ENCODE results near the gene PELI1. TPM values are rescaled to one million over a fixed set of nuclear protein-coding genes. Genes with fewer than 3 reads are reported as not detected.

PELI1 gene
- total and polyA plus RNA-seq, 2 of the 8 experiments (the other 6 are each of a cell fraction or from before 2014, with no cell fraction given): 21.8 to 57.1 TPM

DNA sequence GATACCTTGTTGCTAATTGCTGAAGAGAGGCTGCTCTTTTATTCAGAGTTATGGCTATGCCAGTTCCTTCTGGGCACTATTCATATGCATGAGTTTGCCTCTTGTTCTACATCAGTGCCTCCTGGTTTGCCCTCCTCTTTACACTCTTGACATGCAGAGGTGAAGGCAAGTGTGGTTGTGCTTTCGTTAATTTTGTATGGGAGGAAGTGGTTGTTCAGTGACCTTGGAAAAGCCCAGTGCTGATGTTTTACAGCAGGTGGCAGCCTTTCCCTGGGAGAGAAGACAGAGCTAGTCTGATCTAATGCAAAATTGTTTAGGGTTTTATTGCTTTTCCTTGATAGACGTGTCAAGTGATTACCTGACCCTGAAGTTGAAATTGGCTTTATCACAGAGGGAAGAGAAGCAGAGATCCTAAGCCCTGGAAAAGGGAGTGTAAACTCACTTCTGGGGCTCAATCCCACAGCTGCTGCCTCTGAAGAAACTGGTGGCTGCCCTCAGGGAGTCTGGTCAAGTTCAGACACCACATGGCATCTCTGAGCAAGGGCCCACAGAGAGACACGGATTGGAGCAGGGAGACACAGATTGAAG is 94.5 kb downstream of the PELI1 start (continued):
- TF ChIP-seq, protein P1, sequence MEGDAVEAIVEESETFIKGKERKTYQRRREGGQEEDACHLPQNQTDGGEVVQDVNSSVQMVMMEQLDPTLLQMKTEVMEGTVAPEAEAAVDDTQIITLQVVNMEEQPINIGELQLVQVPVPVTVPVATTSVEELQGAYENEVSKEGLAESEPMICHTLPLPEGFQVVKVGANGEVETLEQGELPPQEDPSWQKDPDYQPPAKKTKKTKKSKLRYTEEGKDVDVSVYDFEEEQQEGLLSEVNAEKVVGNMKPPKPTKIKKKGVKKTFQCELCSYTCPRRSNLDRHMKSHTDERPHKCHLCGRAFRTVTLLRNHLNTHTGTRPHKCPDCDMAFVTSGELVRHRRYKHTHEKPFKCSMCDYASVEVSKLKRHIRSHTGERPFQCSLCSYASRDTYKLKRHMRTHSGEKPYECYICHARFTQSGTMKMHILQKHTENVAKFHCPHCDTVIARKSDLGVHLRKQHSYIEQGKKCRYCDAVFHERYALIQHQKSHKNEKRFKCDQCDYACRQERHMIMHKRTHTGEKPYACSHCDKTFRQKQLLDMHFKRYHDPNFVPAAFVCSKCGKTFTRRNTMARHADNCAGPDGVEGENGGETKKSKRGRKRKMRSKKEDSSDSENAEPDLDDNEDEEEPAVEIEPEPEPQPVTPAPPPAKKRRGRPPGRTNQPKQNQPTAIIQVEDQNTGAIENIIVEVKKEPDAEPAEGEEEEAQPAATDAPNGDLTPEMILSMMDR (IDR thresholded peaks at IDR 0.05; ENCODE audit: control extremely low read depth in 1 of 3, insufficient read depth in 1 of 3, low read depth in 1 of 3, low read length in 3 of 3): peak; percentile 30 to 80 (median 78)
